HEK293 (cell line): ENCODE data around the gene PRRC2C.

Source experiments
- CTCF ChIA-PET: fragments of 350-600 bp; formaldehyde crosslinking; extraction: SDS; loops from one replicate; lab custom pipeline; 2021; ENCODE audit warnings: antibody characterized with exemption; lab: Yijun Ruan, JAX
- POLR2A ChIA-PET: fragments of 300-600 bp; formaldehyde crosslinking; extraction: SDS; loops from one replicate; lab custom pipeline; 2020; ENCODE audit warnings: antibody characterized with exemption, inconsistent platforms; lab: Yijun Ruan, JAX
- H3K27ac ChIP-seq: fragments of 200-500 bp; sonication (Bioruptor generic); 2 replicates; pipeline ENCODE4 v1.5.1; 2014; ENCODE audit warnings: low read depth, low read length, control low read depth, inconsistent platforms; ENCODE audit errors: extremely low read depth
- H3K36me3 ChIP-seq, 2 experiments: fragments of 200-500 bp in 1 of 2; sonication (Bioruptor generic) in 1 of 2; 1 replicate in 1 of 2; 2 replicates in 1 of 2; pipeline ENCODE4 v1.5.1; 2014 to 2017; ENCODE audit warnings: inconsistent platforms in 2 of 2, low read length in 2 of 2; ENCODE audit not compliant: control insufficient read depth in 2 of 2, insufficient read depth in 1 of 2
- H3K4me1 ChIP-seq: fragments of 200-500 bp; sonication (Bioruptor generic); 2 replicates; pipeline ENCODE4 v1.5.1; 2014; ENCODE audit warnings: mild to moderate bottlenecking, low read length, inconsistent platforms; ENCODE audit not compliant: control insufficient read depth, insufficient read depth
- H3K4me3 ChIP-seq: 2 replicates; pipeline ENCODE4 v1.5.1; 2011; ENCODE audit warnings: low read depth, mild to moderate bottlenecking, control low read depth, low read length, moderate library complexity
- H3K9me3 ChIP-seq: fragments of 200-500 bp; sonication (Bioruptor generic); 2 replicates; pipeline ENCODE4 v1.5.1; 2014; ENCODE audit warnings: low read depth, low read length, inconsistent platforms; ENCODE audit not compliant: control insufficient read depth, insufficient read depth
- REST ChIP-seq: fragments of 450-650 bp; formaldehyde crosslinking; IDR thresholded peaks from 2 replicates; pipeline ENCODE4 v1.5.1; 2016; ENCODE audit warnings: missing biosample characterization, missing genetic modification characterization
- TSHZ1 ChIP-seq: fragments of 450-650 bp; formaldehyde crosslinking; IDR thresholded peaks from 2 replicates; pipeline ENCODE4 v1.5.1; 2016; ENCODE audit warnings: missing biosample characterization, missing genetic modification characterization, borderline replicate concordance
- ZNF138 ChIP-seq: fragments of 450-650 bp; formaldehyde crosslinking; IDR thresholded peaks from 2 replicates; pipeline ENCODE4 v1.5.1; 2016; ENCODE audit warnings: missing biosample characterization, missing genetic modification characterization, borderline replicate concordance
- ZNF19 ChIP-seq: fragments of 450-650 bp; formaldehyde crosslinking; IDR thresholded peaks from 2 replicates; pipeline ENCODE4; 2016; ENCODE audit warnings: missing biosample characterization, missing genetic modification characterization, low read depth
- ZNF239 ChIP-seq: fragments of 450-650 bp; formaldehyde crosslinking; IDR thresholded peaks from 2 replicates; pipeline ENCODE4 v1.5.1; 2016; ENCODE audit warnings: missing biosample characterization, missing genetic modification characterization
- ZNF248 ChIP-seq: fragments of 450-650 bp; formaldehyde crosslinking; IDR thresholded peaks from 2 replicates; pipeline ENCODE4 v1.5.1; 2017; ENCODE audit warnings: missing biosample characterization, missing genetic modification characterization
- ZNF26 ChIP-seq: fragments of 450-650 bp; formaldehyde crosslinking; IDR thresholded peaks from 2 replicates; pipeline ENCODE4 v1.5.1; 2016; ENCODE audit warnings: missing biosample characterization, missing genetic modification characterization
- ZNF37A ChIP-seq: fragments of 450-650 bp; IDR thresholded peaks from 2 replicates; pipeline ENCODE4 v1.5.1; 2018; ENCODE audit warnings: missing biosample characterization, missing genetic modification characterization
- ZNF394 ChIP-seq: fragments of 450-650 bp; formaldehyde crosslinking; IDR thresholded peaks from 2 replicates; pipeline ENCODE4 v1.5.1; 2016; ENCODE audit warnings: missing biosample characterization, missing genetic modification characterization, mild to moderate bottlenecking, moderate library complexity, borderline replicate concordance
- ZNF518A ChIP-seq: fragments of 450-650 bp; formaldehyde crosslinking; conservative IDR thresholded peaks from 2 replicates; pipeline ENCODE4 v1.5.1; 2016; ENCODE audit warnings: low read depth, missing biosample characterization, missing genetic modification characterization
- ZNF549 ChIP-seq: fragments of 450-650 bp; IDR thresholded peaks from 2 replicates; pipeline ENCODE4 v1.5.1; 2018; ENCODE audit warnings: missing biosample characterization, missing genetic modification characterization, mild to moderate bottlenecking, inconsistent platforms, moderate library complexity
- ZNF768 ChIP-seq: fragments of 450-650 bp; formaldehyde crosslinking; IDR thresholded peaks from 2 replicates; pipeline ENCODE4 v1.5.1; 2018; ENCODE audit warnings: missing biosample characterization, mild to moderate bottlenecking, missing genetic modification characterization
- ZNF777 ChIP-seq: fragments of 450-650 bp; formaldehyde crosslinking; IDR thresholded peaks from 2 replicates; pipeline ENCODE4 v1.5.1; 2017; ENCODE audit warnings: missing biosample characterization, missing genetic modification characterization, borderline replicate concordance
- ZNF785 ChIP-seq: fragments of 450-650 bp; formaldehyde crosslinking; IDR thresholded peaks from 2 replicates; pipeline ENCODE4 v1.5.1; 2016; ENCODE audit warnings: missing biosample characterization, missing genetic modification characterization
- ZSCAN23 ChIP-seq: fragments of 450-650 bp; formaldehyde crosslinking; IDR thresholded peaks from 2 replicates; pipeline ENCODE4 v1.5.1; 2016; ENCODE audit warnings: missing biosample characterization, missing genetic modification characterization
- ZXDB ChIP-seq: fragments of 450-650 bp; formaldehyde crosslinking; IDR thresholded peaks from 2 replicates; pipeline ENCODE4 v1.5.1; 2016; ENCODE audit warnings: missing biosample characterization, missing genetic modification characterization

PRRC2C gene

GRCh38 chr1:171590022-171590421 is 104.7 kb downstream of the PRRC2C start:
- Histone ChIP-seq H3K9me3 (no peaks in the 10 kb centered on the region), H3K4me1 (no peaks in the 10 kb centered on the region), H3K36me3 (peaks cover 65 to 83% of the 10 kb centered on the region in 2 experiments), H3K4me3 (no peak overlapping the region), H3K27ac (no peak overlapping the region)
- CTCF ChIA-PET, result no interaction called here
- POLR2A ChIA-PET, result no interaction called here
- no peak for TF ChIP-seq ZSCAN23 (tag by site-specific recombination)
- no peak for TF ChIP-seq ZNF239 (tag by site-specific recombination)
- TF ChIP-seq ZNF394 (tag by site-specific recombination), result no peak

- ChIA-PET CTCF (no interaction called here), POLR2A (no interaction called here)
- Histone ChIP-seq H3K36me3 (peaks cover 24 to 41% of the 10 kb centered on the region in 2 experiments), H3K27ac (no peak overlapping the region), H3K4me1 (no peaks in the 10 kb centered on the region), H3K9me3 (no peaks in the 10 kb centered on the region), H3K4me3 (no peak overlapping the region)
- TF ChIP-seq ZNF26, result no peak
- no peak for TF ChIP-seq ZXDB (tag by site-specific recombination)
- no peak for TF ChIP-seq ZNF37A (tag by site-specific recombination)
- TF ChIP-seq TSHZ1 (tag by site-specific recombination), result no peak
- TF ChIP-seq ZNF777 (tag by site-specific recombination), result no peak
- no peak for TF ChIP-seq ZNF248 (tag by site-specific recombination)
- no peak for TF ChIP-seq ZNF138 (tag by site-specific recombination)
- TF ChIP-seq ZNF19 (tag by site-specific recombination), result no peak
- TF ChIP-seq REST (tag by site-specific recombination), result no peak
Measured at GRCh38 chr1:171595324-171595723, 110.0 kb downstream of the PRRC2C start.

GRCh38 chr1:171596119-171596518 is 110.8 kb downstream of the PRRC2C start:
- Histone ChIP-seq H3K4me1 (no peaks in the 10 kb centered on the region), H3K36me3 (peaks cover 17 to 33% of the 10 kb centered on the region in 2 experiments), H3K27ac (no peak overlapping the region), H3K9me3 (no peaks in the 10 kb centered on the region), H3K4me3 (no peak overlapping the region)
- POLR2A ChIA-PET, result no interaction called here
- CTCF ChIA-PET, result no interaction called here
- no peak for TF ChIP-seq ZNF518A (tag by site-specific recombination)
- TF ChIP-seq ZNF768 (tag by site-specific recombination), result no peak
- no peak for TF ChIP-seq ZNF549 (tag by site-specific recombination)
- TF ChIP-seq ZNF785 (tag by site-specific recombination), result no peak
